OCI-LY1 (cell line): ENCODE data around the gene ZBED2.

Experiments used
- H2AFZ ChIP-seq: fragments of 200-600 bp; sonication (generic), shearing (Covaris generic); 2 replicates; pipeline ENCODE4 v1.6.0; 2014; ENCODE audit warnings: antibody characterized with exemption, mild to moderate bottlenecking, low read length
- H3F3A ChIP-seq: fragments of 200-600 bp; sonication (generic), shearing (Covaris generic); 2 replicates; pipeline ENCODE4 v1.6.0; 2014; ENCODE audit warnings: mild to moderate bottlenecking, antibody characterized with exemption, low read length, moderate library complexity; ENCODE audit not compliant: insufficient read depth
- H3K27ac ChIP-seq: fragments of 200-600 bp; sonication (generic); 2 replicates; pipeline ENCODE4 v1.5.1; 2014; ENCODE audit warnings: low read length, mixed run types, mild to moderate bottlenecking, low read depth; ENCODE audit not compliant: poor library complexity, severe bottlenecking
- H3K27me3 ChIP-seq: fragments of 200-600 bp; sonication (generic); 2 replicates; pipeline ENCODE4 v1.6.0; 2014; ENCODE audit warnings: antibody characterized with exemption, mild to moderate bottlenecking, low read length, moderate library complexity; ENCODE audit not compliant: insufficient read depth
- H3K36me3 ChIP-seq: fragments of 200-600 bp; sonication (generic); 2 replicates; pipeline ENCODE4 v1.6.1; 2014; ENCODE audit warnings: mild to moderate bottlenecking, antibody characterized with exemption, low read length, moderate library complexity, mixed read lengths; ENCODE audit not compliant: insufficient read depth
- H3K4me1 ChIP-seq: fragments of 200-600 bp; sonication (generic); 2 replicates; pipeline ENCODE4 v1.5.1; 2014; ENCODE audit warnings: mild to moderate bottlenecking, low read length, moderate library complexity; ENCODE audit not compliant: insufficient read depth, severe bottlenecking
- H3K4me2 ChIP-seq: fragments of 200-600 bp; sonication (generic), shearing (Covaris generic); 2 replicates; pipeline ENCODE4 v1.6.1; 2014; ENCODE audit warnings: low read length
- H3K4me3 ChIP-seq: fragments of 200-600 bp; sonication (generic); 2 replicates; pipeline ENCODE4 v1.5.1; 2014; ENCODE audit warnings: low read length, low read depth, mild to moderate bottlenecking, mixed read lengths; ENCODE audit not compliant: poor library complexity, severe bottlenecking
- H3K79me2 ChIP-seq: fragments of 200-600 bp; shearing (Covaris generic); 2 replicates; pipeline ENCODE4 v1.6.1; 2016; ENCODE audit warnings: mixed run types, low read length, mixed read lengths; ENCODE audit not compliant: insufficient read depth
- H3K9ac ChIP-seq: fragments of 200-600 bp; sonication (generic), shearing (Covaris generic); 2 replicates; pipeline ENCODE4 v1.6.1; 2014; ENCODE audit warnings: mild to moderate bottlenecking, low read length, mixed read lengths
- H3K9me2 ChIP-seq: fragments of 200-600 bp; sonication (generic), shearing (Covaris generic); 2 replicates; pipeline ENCODE4 v1.6.1; 2014; ENCODE audit warnings: low read depth, mild to moderate bottlenecking, low read length, mixed read lengths
- H3K9me3 ChIP-seq: fragments of 200-600 bp; shearing (Covaris generic); 2 replicates; pipeline ENCODE4 v1.6.1; 2014; ENCODE audit warnings: low read length, mixed read lengths
- H4K20me1 ChIP-seq: fragments of 200-600 bp; sonication (generic), shearing (Covaris generic); 2 replicates; pipeline ENCODE4 v1.6.0; 2016; ENCODE audit warnings: mild to moderate bottlenecking, low read length; ENCODE audit not compliant: insufficient read depth
- CTCF ChIP-seq: fragments of 200-600 bp; sonication (generic), shearing (Covaris generic); IDR thresholded peaks from 2 replicates; pipeline ENCODE4 v1.5.1; 2017; ENCODE audit warnings: mild to moderate bottlenecking, antibody characterized with exemption, low read length, moderate library complexity, mixed read lengths
- EZH2 ChIP-seq: fragments of 200-600 bp; sonication (generic), shearing (Covaris generic); IDR thresholded peaks from 2 replicates; pipeline ENCODE4 v1.8.0; 2017; ENCODE audit warnings: borderline replicate concordance, mixed run types, mild to moderate bottlenecking, antibody characterized with exemption, low read length, moderate library complexity, mixed read lengths

The ZBED2 gene

GRCh38 chr3:111584744-111585143, 10.4 kb downstream of the ZBED2 start:
- no peaks in the 10 kb centered on the region for H3F3A ChIP-seq
- no peak overlapping the region for H3K4me3 ChIP-seq
- H3K9me2 ChIP-seq = no peaks in the 10 kb centered on the region
- H3K36me3 ChIP-seq = no peaks in the 10 kb centered on the region
- H3K4me2 ChIP-seq = no peak overlapping the region
- H3K79me2 ChIP-seq = no peaks in the 10 kb centered on the region
- no peak overlapping the region for H3K9ac ChIP-seq
- no peaks in the 10 kb centered on the region for H3K9me3 ChIP-seq
- no peaks in the 10 kb centered on the region for H3K27me3 ChIP-seq
- TF ChIP-seq EZH2 (no peak), CTCF (no peak)
- H2AFZ ChIP-seq = no peak overlapping the region
- H4K20me1 ChIP-seq = no peaks in the 10 kb centered on the region
- no peak overlapping the region for H3K27ac ChIP-seq
- H3K4me1 ChIP-seq = peaks cover 4% of the 10 kb centered on the region

- no peak for TF ChIP-seq CTCF
- no peak for TF ChIP-seq EZH2
- no peak overlapping the region for H3K4me3 ChIP-seq
- H3K9me2 ChIP-seq = no peaks in the 10 kb centered on the region
- no peak overlapping the region for H3K27ac ChIP-seq
- H3K4me2 ChIP-seq = no peak overlapping the region
- H3K27me3 ChIP-seq = no peaks in the 10 kb centered on the region
- H2AFZ ChIP-seq = no peak overlapping the region
- no peaks in the 10 kb centered on the region for H3K79me2 ChIP-seq
- H3K9me3 ChIP-seq = no peaks in the 10 kb centered on the region
- no peaks in the 10 kb centered on the region for H3F3A ChIP-seq
- H3K36me3 ChIP-seq = no peaks in the 10 kb centered on the region
- H3K9ac ChIP-seq = no peak overlapping the region
- H4K20me1 ChIP-seq = no peaks in the 10 kb centered on the region
- peaks cover 10% of the 10 kb centered on the region for H3K4me1 ChIP-seq
Measured at GRCh38 chr3:111582120-111582474, 13.0 kb downstream of the ZBED2 start.

- no peaks in the 10 kb centered on the region for H3K9me2 ChIP-seq
- H3K27me3 ChIP-seq = no peaks in the 10 kb centered on the region
- H4K20me1 ChIP-seq = no peaks in the 10 kb centered on the region
- no peak overlapping the region for H3K4me2 ChIP-seq
- no peak overlapping the region for H3K9ac ChIP-seq
- H3K27ac ChIP-seq = no peak overlapping the region
- H3F3A ChIP-seq = no peaks in the 10 kb centered on the region
- TF ChIP-seq EZH2 (no peak), CTCF (no peak)
- H3K36me3 ChIP-seq = no peaks in the 10 kb centered on the region
- H2AFZ ChIP-seq = no peak overlapping the region
- no peak overlapping the region for H3K4me3 ChIP-seq
- H3K79me2 ChIP-seq = no peaks in the 10 kb centered on the region
- H3K9me3 ChIP-seq = no peaks in the 10 kb centered on the region
- peaks cover 10% of the 10 kb centered on the region for H3K4me1 ChIP-seq
Measured at GRCh38 chr3:111581403-111582119, 13.6 kb downstream of the ZBED2 start.
